BLaER1 (cell line): ENCODE results near the gene KCNJ10.
"Not testable (repeated sequence)": the region's sequence is repeated elsewhere in the genome, so short reads cannot be mapped to it uniquely, and the experiment has no call there.

Experiments used
- H3K27ac ChIP-seq: shearing (Covaris generic); formaldehyde crosslinking; 2 replicates; pipeline ENCODE4 v1.8.1; 2022
- H3K27me3 ChIP-seq: shearing (Covaris generic); formaldehyde crosslinking; 2 replicates; pipeline ENCODE4 v1.8.1; 2022
- H3K36me3 ChIP-seq: shearing (Covaris generic); formaldehyde crosslinking; 2 replicates; pipeline ENCODE4 v1.8.1; 2022
- H3K4me1 ChIP-seq: shearing (Covaris generic); formaldehyde crosslinking; 2 replicates; pipeline ENCODE4 v1.8.1; 2022
- H3K4me2 ChIP-seq: shearing (Covaris generic); formaldehyde crosslinking; 2 replicates; pipeline ENCODE4 v1.8.1; 2022
- H3K4me3 ChIP-seq: shearing (Covaris generic); formaldehyde crosslinking; 2 replicates; pipeline ENCODE4 v1.8.1; 2022
- H3K9ac ChIP-seq: shearing (Covaris generic); formaldehyde crosslinking; 2 replicates; pipeline ENCODE4 v1.8.1; 2022
- H3K9me3 ChIP-seq: shearing (Covaris generic); formaldehyde crosslinking; 2 replicates; pipeline ENCODE4 v1.8.1; 2022
- H4K20me1 ChIP-seq: shearing (Covaris generic); formaldehyde crosslinking; 2 replicates; pipeline ENCODE4 v1.8.1; 2022
- Cebpa-rat ChIP-seq: shearing (Covaris generic); IDR thresholded peaks from 2 replicates; pipeline ENCODE4 v1.8.1; 2022

The KCNJ10 gene

DNA sequence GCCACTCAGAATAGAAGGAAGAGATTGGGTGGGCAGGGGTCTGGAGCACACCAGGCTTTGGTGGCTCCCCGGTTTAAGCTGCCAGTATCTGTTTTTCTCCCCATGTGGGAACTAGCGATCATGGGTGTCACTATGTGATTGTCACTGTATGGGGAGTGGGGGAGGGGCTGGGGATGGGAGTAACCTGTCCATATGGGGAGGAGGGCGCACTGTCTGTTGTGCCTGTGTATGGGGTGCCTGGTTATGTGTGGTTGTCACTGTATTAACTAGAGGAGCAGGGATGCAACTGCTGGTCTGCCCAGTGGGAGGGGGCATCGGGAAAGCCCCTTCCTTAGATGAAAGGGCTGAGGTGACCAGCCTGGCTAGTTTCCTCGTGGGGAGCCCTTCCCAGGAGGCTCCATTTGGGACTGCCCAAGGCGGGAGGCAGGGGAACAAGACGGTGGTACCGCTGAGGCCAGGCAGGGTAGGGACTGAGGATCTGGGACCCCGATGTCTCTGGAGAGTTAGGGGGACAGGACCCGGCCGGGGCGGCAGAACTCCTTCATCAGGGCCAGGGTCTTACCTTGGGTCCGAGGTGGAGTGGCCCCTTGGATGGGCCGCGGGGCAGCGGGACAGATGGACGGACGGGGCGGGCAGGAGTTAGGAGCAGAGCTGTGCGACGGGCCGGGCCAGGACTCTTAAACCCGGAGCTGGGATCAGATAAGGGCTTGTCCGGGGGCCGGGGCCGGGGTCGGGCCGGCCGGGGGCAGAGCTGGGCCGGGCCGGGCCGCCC, at the start of gene KCNJ10:
TSS of gene KCNJ10 (minus strand) at position 701 of the 772 bp plus-strand sequence. CDS start 27,628 bp downstream, outside the sequence.
- TF ChIP-seq Cebpa-rat = no peak
- H3K36me3 ChIP-seq = no peaks in the 10 kb centered on the region
- H3K4me3 ChIP-seq = peak within 1 kb of the TSS; percentile 67
- H3K4me2 ChIP-seq = peak within 1 kb of the TSS; percentile 76
- peaks cover 10% of the 10 kb centered on the region for H3K4me1 ChIP-seq
- H4K20me1 ChIP-seq = no peaks in the 10 kb centered on the region
- H3K9me3 ChIP-seq = no peaks in the 10 kb centered on the region
- H3K27me3 ChIP-seq = peaks cover 7% of the 10 kb centered on the region; the same call in 1 of the 2 replicates
- no peak within 1 kb of the TSS; the same call in 1 of the 2 replicates for H3K9ac ChIP-seq
- H3K27ac ChIP-seq = no peak within 1 kb of the TSS

DNA sequence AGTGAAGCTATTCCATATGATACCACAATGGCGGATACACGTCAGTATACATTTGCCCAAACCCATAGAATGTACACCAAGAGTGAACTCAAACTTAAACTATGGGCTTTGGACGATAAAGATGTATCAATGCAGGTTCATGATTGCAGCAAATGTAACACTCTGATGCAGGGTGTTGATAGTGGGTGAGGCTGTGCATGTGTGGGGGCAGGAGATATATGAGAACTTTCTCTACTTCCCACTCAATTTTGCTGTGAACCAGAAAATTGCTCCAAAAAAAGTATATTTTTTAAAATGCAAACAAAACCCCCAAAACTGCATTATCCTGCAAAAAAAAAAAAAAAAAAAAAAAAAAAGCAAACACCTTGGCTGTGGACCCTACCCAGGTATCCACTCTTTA, 49.0 kb upstream of the KCNJ10 start:
- Histone ChIP-seq H3K36me3 (no peaks in the 10 kb centered on the region), H4K20me1 (no peaks in the 10 kb centered on the region), H3K27me3 (no peaks in the 10 kb centered on the region), H3K4me3 (no peak overlapping the region), H3K9ac (no peak overlapping the region), H3K9me3 (no peaks in the 10 kb centered on the region), H3K27ac (no peak overlapping the region), H3K4me1 (peaks cover 21% of the 10 kb centered on the region), H3K4me2 (no peak overlapping the region; the same call in 1 of the 2 replicates)
- no peak for TF ChIP-seq Cebpa-rat

DNA sequence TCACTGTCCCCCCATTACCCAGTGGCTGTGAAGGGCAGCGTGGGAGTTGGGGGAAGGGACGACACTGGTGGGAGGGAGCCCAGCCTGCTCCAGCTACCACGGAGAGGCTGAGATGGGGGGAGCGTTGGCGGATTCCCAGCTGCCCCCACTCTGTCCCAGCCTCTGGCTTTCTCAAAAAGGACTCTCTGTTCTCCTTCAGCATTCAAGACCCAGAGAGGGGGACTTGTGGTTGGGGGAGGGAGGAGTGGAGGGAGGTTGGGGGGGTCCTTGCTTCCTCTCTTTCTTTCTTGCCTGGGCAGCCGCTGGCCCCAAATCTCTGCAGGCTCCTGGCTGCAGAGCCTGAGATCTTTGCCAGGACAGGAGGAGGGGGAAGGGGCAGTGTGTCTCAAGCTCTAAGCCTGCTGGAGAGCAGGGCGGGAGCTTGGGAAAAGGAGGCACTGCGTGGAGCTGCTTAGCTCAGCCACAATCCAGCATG, 47.8 kb upstream of the KCNJ10 start:
- Histone ChIP-seq H3K9me3 (no peaks in the 10 kb centered on the region), H3K4me3 (no peak overlapping the region), H3K9ac (no peak overlapping the region), H3K4me1 (peaks cover 33% of the 10 kb centered on the region), H3K4me2 (no peak overlapping the region), H3K27ac (no peak overlapping the region), H3K27me3 (no peaks in the 10 kb centered on the region), H4K20me1 (no peaks in the 10 kb centered on the region), H3K36me3 (no peaks in the 10 kb centered on the region)
- TF ChIP-seq Cebpa-rat = no peak

DNA sequence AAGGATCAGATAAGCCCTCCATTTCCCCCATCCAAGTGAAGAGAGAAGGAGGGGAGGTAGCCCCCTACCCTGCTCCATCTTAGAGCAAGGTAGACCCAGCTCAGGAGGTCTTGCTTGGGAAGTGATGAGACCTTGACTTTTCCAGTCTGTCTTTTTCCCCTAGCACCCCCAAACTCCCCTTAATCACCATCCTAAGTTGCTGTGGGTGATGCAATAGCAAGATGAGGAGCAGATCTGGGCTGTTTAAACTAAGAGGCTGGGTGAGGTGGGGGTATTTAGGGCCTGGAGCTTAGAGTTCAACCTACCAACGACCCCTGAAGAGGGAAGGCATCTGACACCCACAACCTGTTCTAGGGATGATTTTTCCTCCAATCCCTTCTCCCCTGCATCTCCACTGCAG, 47.3 kb upstream of the KCNJ10 start:
- H3K9me3 ChIP-seq = no peaks in the 10 kb centered on the region
- H3K4me3 ChIP-seq = no peak overlapping the region
- TF ChIP-seq Cebpa-rat = no peak
- peaks cover 38% of the 10 kb centered on the region for H3K4me1 ChIP-seq
- H4K20me1 ChIP-seq = no peaks in the 10 kb centered on the region
- no peaks in the 10 kb centered on the region for H3K27me3 ChIP-seq
- H3K4me2 ChIP-seq = no peak overlapping the region
- no peak overlapping the region for H3K9ac ChIP-seq
- H3K36me3 ChIP-seq = no peaks in the 10 kb centered on the region
- H3K27ac ChIP-seq = no peak overlapping the region

DNA sequence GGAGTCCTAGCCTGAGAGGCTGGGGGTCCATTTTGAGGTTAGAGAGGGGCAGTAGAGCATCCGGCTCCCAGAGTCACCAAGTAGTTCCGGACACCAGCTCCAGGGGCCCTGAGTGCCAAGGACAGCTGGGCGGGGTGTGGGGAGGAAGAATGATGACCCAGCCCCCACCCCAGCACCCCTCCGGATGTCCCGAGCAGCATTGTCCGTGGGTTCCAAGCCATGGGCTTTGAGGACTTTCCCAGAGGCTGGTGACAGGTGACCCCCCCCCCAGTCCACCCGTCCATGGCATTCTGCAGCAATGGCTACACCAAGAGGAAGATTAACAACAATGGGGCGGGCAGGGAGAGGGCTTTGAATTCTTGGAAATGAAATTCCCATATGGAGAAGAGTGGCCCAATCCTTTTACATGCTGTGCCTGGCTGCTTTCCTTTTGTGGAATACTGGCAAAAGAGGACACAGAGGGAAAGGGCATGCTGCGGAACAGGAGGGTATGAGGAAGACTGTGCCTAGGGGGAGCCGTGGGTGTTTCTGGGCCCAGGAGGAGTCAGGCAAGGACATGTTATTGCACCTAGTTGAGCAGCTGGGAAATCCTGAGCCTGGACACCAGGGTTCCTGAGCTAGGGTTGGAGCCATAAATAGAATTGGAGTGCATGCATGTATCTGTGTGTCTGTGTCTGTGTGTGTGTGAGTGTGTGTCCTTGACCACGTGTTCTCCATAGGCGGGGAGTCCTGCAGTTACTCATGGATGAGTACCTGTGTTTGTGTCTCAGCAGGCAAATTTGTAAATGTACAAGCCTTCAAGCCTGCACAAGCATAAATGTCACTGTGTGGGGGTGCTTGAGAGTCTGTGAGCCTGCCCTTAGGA, 46.6 kb upstream of the KCNJ10 start:
- no peak overlapping the region for H3K4me3 ChIP-seq
- no peak overlapping the region for H3K9ac ChIP-seq
- no peak for TF ChIP-seq Cebpa-rat
- no peaks in the 10 kb centered on the region for H3K27me3 ChIP-seq
- no peak overlapping the region for H3K4me2 ChIP-seq
- H3K27ac ChIP-seq = no peak overlapping the region
- peaks cover 45% of the 10 kb centered on the region for H3K4me1 ChIP-seq
- H3K9me3 ChIP-seq = no peaks in the 10 kb centered on the region
- H3K36me3 ChIP-seq = no peaks in the 10 kb centered on the region
- no peaks in the 10 kb centered on the region for H4K20me1 ChIP-seq

DNA sequence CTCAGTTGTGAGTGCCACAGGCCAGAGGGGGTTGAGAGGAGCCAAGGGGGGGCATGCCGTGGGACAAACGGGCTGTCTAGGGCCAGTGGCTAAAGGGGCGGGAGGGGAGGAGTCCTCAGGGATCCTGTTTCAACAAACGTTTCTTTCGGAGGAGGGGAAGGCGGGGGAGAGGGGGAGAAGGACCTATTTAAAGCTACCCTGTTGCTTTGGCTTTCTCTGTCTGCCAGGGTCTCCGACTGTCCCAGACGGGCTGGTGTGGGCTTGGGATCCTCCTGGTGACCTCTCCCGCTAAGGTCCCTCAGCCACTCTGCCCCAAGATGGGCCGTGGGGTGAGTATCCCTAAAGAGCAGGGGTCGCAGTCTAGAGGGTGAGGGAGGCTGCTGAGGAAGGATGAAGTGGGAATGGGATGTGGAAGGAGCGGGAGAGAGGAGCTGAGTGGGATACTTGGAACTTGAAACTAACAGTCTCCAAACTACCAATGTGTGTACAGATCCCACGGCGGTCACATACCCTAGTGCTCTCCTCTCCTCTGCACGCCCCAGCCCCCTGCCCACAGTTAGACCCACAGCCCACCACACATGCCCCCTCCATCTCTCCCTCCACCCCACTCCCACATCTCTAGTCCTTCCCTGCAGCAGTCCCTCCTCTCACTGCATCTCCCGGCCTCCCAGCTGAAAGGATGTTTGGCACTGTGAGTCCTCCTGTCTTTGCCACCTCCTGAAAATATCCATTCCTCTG, 45.8 kb upstream of the KCNJ10 start, which contains the start of gene ATP1A2:
TSS of gene ATP1A2 (plus strand) at position 215 of the 738 bp plus-strand sequence. CDS start at position 318, 103 bp downstream.
- H3K36me3 ChIP-seq = no peaks in the 10 kb centered on the region
- no peaks in the 10 kb centered on the region for H3K27me3 ChIP-seq
- H3K9ac ChIP-seq = no peak within 1 kb of the TSS
- H4K20me1 ChIP-seq = no peaks in the 10 kb centered on the region
- no peaks in the 10 kb centered on the region for H3K9me3 ChIP-seq
- no peak for TF ChIP-seq Cebpa-rat
- H3K4me2 ChIP-seq = peak within 1 kb of the TSS; percentile 43
- H3K4me3 ChIP-seq = no peak within 1 kb of the TSS
- H3K4me1 ChIP-seq = peaks cover 53% of the 10 kb centered on the region
- peak within 1 kb of the TSS; percentile 18; the same call in 1 of the 2 replicates for H3K27ac ChIP-seq

DNA sequence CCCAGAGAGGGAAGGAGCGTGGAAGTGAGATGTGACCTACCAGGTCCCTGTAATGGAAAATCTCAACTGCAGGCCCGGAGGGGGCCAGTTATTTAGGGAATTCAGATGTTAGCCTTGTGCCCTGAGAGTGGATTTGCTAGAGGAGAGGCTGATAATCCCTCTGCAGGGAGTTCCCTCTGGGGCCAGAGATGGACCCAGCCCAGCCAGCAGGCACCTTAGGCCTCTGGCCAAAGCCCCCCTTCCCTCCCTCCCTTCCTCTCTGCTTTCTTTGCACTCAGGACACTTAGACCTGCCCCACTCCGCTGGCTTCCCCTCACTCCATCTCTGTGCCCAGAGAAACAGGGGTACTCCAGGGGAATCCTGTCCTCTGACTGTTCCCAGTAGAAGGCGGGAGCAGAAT, 44.1 kb upstream of the KCNJ10 start:
- H3K27me3 ChIP-seq = no peaks in the 10 kb centered on the region
- no peak overlapping the region for H3K9ac ChIP-seq
- peaks cover 65% of the 10 kb centered on the region for H3K4me1 ChIP-seq
- TF ChIP-seq Cebpa-rat = no peak
- H4K20me1 ChIP-seq = no peaks in the 10 kb centered on the region
- H3K4me2 ChIP-seq = peak overlapping the region; percentile 24; the same call in 1 of the 2 replicates
- H3K9me3 ChIP-seq = no peaks in the 10 kb centered on the region
- no peak overlapping the region for H3K4me3 ChIP-seq
- H3K36me3 ChIP-seq = no peaks in the 10 kb centered on the region
- no peak overlapping the region for H3K27ac ChIP-seq

DNA sequence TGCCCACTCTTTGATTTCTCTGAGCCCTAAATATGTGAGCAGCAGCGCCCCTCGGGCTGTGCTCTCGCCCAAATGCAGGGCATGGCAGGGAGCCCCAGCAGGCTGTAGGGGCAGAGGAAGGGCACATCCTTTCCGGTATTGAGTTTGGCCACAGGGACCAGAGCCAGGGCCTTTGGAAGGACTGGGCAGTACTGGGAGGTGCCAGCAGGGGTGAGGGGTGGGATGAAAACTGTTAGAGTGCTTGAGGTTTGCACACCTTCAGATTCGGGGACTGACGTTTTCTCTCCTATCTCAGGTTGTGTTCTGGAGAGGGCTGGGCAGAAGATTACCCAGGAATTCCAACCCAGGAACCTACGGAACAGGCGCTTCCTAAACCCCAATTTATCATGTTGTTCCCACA, 43.4 kb upstream of the KCNJ10 start:
- no peaks in the 10 kb centered on the region for H3K27me3 ChIP-seq
- TF ChIP-seq Cebpa-rat = no peak
- H3K4me3 ChIP-seq = no peak overlapping the region
- peak overlapping the region; percentile 70 for H3K4me2 ChIP-seq
- H4K20me1 ChIP-seq = no peaks in the 10 kb centered on the region
- H3K27ac ChIP-seq = no peak overlapping the region
- no peaks in the 10 kb centered on the region for H3K36me3 ChIP-seq
- no peak overlapping the region for H3K9ac ChIP-seq
- no peaks in the 10 kb centered on the region for H3K9me3 ChIP-seq
- peaks cover 70% of the 10 kb centered on the region for H3K4me1 ChIP-seq

DNA sequence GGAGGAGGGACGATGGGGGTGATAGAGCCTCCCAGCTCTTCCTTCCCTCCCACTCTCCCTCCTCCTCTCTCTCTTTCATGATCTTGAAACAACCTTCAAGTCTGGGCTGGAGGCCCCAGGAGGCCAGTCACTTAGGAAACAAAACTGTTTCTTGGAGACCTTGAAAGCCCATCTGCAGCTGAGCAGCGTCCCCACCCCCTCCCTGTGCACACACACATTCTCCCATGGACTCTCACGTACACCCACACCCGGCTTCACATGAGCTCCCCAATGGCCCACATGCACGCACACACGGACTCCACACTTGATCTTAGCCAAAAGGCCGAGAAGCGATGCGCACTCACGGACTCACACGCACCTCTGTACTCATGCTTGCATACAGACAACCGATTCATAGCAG, 42.4 kb upstream of the KCNJ10 start:
- Histone ChIP-seq H3K27ac (peak overlapping the region; percentile 56; the same call in 1 of the 2 replicates), H3K9ac (no peak overlapping the region), H3K4me1 (peaks cover 70% of the 10 kb centered on the region), H3K9me3 (no peaks in the 10 kb centered on the region), H4K20me1 (no peaks in the 10 kb centered on the region), H3K27me3 (no peaks in the 10 kb centered on the region), H3K36me3 (no peaks in the 10 kb centered on the region), H3K4me2 (peak overlapping the region; percentile 70), H3K4me3 (no peak overlapping the region)
- no peak for TF ChIP-seq Cebpa-rat

DNA sequence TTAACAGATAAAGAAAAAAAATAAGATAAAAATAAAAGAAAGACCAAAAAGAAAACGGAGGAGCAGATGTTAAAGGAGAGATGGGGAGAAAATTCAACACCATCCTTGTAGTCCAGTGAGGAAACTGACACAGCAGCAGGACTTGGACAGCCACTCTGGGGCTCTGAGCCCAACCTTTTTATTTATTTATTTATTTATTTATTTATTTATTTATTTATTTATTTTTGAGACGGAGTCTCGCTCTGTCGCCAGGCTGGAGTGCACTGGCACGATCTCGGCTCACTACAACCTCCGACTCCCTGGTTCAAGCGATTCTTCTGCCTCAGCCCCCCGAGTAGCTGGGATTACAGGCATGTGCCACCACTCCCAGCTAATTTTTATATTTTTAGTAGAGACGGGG, 41.5 kb upstream of the KCNJ10 start:
- H3K36me3 ChIP-seq, H3K9ac ChIP-seq: not testable (repeated sequence)
- H3K4me2 ChIP-seq = peak overlapping the region; percentile 70; the same call in 1 of the 2 replicates

More for the DNA sequence above, 41.5 kb upstream of the KCNJ10 start:
- not testable (repeated sequence) for H4K20me1 ChIP-seq, H3K9me3 ChIP-seq, H3K27me3 ChIP-seq, H3K27ac ChIP-seq, H3K4me3 ChIP-seq
- H3K4me1 ChIP-seq = peaks cover 73% of the 10 kb centered on the region
